ENCODE results near the gene SPATA9. TPM values are rescaled to one million over a fixed set of nuclear protein-coding genes. Genes with fewer than 3 reads are reported as not detected.
"Not testable (repeated sequence)": the region's sequence is repeated elsewhere in the genome, so short reads cannot be mapped to it uniquely, and the experiment has no call there.

The SPATA9 gene
- total and polyA plus RNA-seq, 9 of the 15 experiments (the other 6 are each of a cell fraction or from before 2014, with no cell fraction given), result 0.16 to 5.5 (median 0.39) TPM; not detected in 3

DNA sequence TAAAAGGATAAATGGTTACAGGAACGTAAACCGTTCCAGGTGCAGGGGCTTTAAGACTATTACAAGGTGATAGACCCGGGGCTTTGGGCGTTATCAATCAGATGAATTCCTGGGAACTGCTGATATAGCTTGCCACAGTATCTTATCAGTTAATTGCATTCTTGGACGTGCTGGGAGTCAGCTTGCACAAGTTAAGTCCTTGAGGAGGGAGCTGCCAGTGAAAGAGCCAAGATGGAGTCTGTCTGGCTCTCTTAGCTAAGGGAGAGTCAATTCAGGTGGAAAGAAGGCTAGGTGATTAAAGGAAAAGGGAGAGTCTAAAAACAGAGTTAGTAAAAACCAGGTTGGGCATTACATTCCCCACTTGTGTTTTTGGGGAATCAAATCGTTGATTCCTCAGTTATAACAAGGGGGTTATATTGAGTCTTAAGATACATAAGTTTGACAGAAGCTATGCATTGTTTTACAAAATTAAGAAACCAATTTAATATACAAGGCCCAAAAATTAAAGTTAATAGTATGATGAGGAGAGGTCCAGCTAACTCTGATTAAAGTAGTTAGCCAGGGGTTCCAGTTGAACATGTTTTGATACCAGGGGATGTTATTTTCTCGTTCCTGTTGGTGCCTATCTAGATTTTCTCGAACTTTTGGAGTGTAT lies 24.9 kb upstream of the SPATA9 start (continued):
- TF ChIP-seq, protein P1, sequence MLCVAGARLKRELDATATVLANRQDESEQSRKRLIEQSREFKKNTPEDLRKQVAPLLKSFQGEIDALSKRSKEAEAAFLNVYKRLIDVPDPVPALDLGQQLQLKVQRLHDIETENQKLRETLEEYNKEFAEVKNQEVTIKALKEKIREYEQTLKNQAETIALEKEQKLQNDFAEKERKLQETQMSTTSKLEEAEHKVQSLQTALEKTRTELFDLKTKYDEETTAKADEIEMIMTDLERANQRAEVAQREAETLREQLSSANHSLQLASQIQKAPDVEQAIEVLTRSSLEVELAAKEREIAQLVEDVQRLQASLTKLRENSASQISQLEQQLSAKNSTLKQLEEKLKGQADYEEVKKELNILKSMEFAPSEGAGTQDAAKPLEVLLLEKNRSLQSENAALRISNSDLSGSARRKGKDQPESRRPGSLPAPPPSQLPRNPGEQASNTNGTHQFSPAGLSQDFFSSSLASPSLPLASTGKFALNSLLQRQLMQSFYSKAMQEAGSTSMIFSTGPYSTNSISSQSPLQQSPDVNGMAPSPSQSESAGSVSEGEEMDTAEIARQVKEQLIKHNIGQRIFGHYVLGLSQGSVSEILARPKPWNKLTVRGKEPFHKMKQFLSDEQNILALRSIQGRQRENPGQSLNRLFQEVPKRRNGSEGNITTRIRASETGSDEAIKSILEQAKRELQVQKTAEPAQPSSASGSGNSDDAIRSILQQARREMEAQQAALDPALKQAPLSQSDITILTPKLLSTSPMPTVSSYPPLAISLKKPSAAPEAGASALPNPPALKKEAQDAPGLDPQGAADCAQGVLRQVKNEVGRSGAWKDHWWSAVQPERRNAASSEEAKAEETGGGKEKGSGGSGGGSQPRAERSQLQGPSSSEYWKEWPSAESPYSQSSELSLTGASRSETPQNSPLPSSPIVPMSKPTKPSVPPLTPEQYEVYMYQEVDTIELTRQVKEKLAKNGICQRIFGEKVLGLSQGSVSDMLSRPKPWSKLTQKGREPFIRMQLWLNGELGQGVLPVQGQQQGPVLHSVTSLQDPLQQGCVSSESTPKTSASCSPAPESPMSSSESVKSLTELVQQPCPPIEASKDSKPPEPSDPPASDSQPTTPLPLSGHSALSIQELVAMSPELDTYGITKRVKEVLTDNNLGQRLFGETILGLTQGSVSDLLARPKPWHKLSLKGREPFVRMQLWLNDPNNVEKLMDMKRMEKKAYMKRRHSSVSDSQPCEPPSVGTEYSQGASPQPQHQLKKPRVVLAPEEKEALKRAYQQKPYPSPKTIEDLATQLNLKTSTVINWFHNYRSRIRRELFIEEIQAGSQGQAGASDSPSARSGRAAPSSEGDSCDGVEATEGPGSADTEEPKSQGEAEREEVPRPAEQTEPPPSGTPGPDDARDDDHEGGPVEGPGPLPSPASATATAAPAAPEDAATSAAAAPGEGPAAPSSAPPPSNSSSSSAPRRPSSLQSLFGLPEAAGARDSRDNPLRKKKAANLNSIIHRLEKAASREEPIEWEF (CRISPR knock-in tag; IDR thresholded peaks at IDR 0.05), result peak; percentile 95
- TF ChIP-seq TFE3 (CRISPR knock-in tag; IDR thresholded peaks at IDR 0.05), result peak; percentile 63
- TF ChIP-seq ZFP1 (CRISPR knock-in tag; IDR thresholded peaks at IDR 0.05), result peak; percentile 92
- TF ChIP-seq ZNF41 (CRISPR knock-in tag; conservative IDR thresholded peaks at IDR 0.05), result peak; percentile 97
- peak; percentile 85; the same call in 1 of the 2 replicates for TF ChIP-seq RFX7 (CRISPR knock-in tag; IDR thresholded peaks at IDR 0.05)
- peak; percentile 82; the same call in 1 of the 2 replicates for TF ChIP-seq ZNF212 (CRISPR knock-in tag; IDR thresholded peaks at IDR 0.05)
- TF ChIP-seq ATF1 (CRISPR knock-in tag; IDR thresholded peaks at IDR 0.05), result not testable (repeated sequence)
- TF ChIP-seq ATF1 (tag; IDR thresholded peaks at IDR 0.05), result peak; percentile 62
- TF ChIP-seq ESRRB (CRISPR knock-in tag; IDR thresholded peaks at IDR 0.05; ENCODE audit: borderline replicate concordance), result 0 out of 2 replicates have a peak, but pooled peaks have one; percentile 51
- peak; percentile 98 for TF ChIP-seq ZNF311 (CRISPR knock-in tag; IDR thresholded peaks at IDR 0.05)
- TF ChIP-seq RREB1 (CRISPR knock-in tag; IDR thresholded peaks at IDR 0.05), result peak; percentile 98
- TF ChIP-seq ZNF134 (CRISPR knock-in tag; conservative IDR thresholded peaks at IDR 0.05), result peak; percentile 83
- peak; percentile 70; the same call in 1 of the 2 replicates for TF ChIP-seq ZBTB2 (IDR thresholded peaks at IDR 0.05)
- 0 out of 2 replicates have a peak, but pooled peaks have one; percentile 34 for TF ChIP-seq HDAC2 (IDR thresholded peaks at IDR 0.05)
